HEK293T (cell line): ENCODE results near the gene TSPAN9.

Experiments used
- CTCF ChIA-PET: fragments of 350-600 bp; formaldehyde crosslinking; extraction: SDS; loops from one replicate; lab custom pipeline; 2021; ENCODE audit warnings: antibody characterized with exemption, inconsistent platforms; lab: Yijun Ruan, JAX
- POLR2A ChIA-PET: fragments of 350-600 bp; formaldehyde crosslinking; extraction: SDS; loops from one replicate; lab custom pipeline; 2020; ENCODE audit warnings: antibody characterized with exemption, inconsistent platforms; lab: Yijun Ruan, JAX
- DNase-seq: peaks from one replicate; pipeline ENCODE4 v3.0.0; 2012; ENCODE audit warnings: mixed read lengths; ENCODE audit errors: extremely low spot score
- ARNT ChIP-seq: fragments of 450-650 bp; IDR thresholded peaks from 2 replicates; pipeline ENCODE4 v1.6.1; 2017; ENCODE audit warnings: mild to moderate bottlenecking
- BHLHE40 ChIP-seq: fragments of 450-650 bp; IDR thresholded peaks from 2 replicates; pipeline ENCODE4 v1.6.1; 2016; ENCODE audit warnings: mild to moderate bottlenecking, moderate library complexity, borderline replicate concordance
- CTBP1 ChIP-seq: fragments of 450-650 bp; IDR thresholded peaks from 2 replicates; pipeline ENCODE4 v1.6.1; 2016; ENCODE audit warnings: borderline replicate concordance
- ELF4 ChIP-seq: fragments of 450-650 bp; IDR thresholded peaks from 2 replicates; pipeline ENCODE4 v1.6.1; 2017; ENCODE audit warnings: antibody characterized with exemption
- FOXA1 ChIP-seq: fragments of 450-650 bp; IDR thresholded peaks from 2 replicates; pipeline ENCODE4 v1.6.1; 2016; ENCODE audit warnings: mild to moderate bottlenecking
- FOXK2 ChIP-seq: fragments of 450-650 bp; IDR thresholded peaks from 2 replicates; pipeline ENCODE4 v1.6.1; 2016; ENCODE audit warnings: mild to moderate bottlenecking
- FOXM1 ChIP-seq: fragments of 450-650 bp; IDR thresholded peaks from 2 replicates; pipeline ENCODE4 v1.6.1; 2017; ENCODE audit warnings: mild to moderate bottlenecking, borderline replicate concordance
- HDGF ChIP-seq: fragments of 450-650 bp; IDR thresholded peaks from 2 replicates; pipeline ENCODE4 v1.6.1; 2017; ENCODE audit warnings: antibody characterized with exemption, borderline replicate concordance
- L3MBTL2 ChIP-seq: fragments of 450-650 bp; conservative IDR thresholded peaks from 2 replicates; pipeline ENCODE4 v1.6.1; 2016; ENCODE audit warnings: mild to moderate bottlenecking
- LEF1 ChIP-seq: fragments of 450-650 bp; IDR thresholded peaks from 2 replicates; pipeline ENCODE4 v1.6.1; 2017; ENCODE audit warnings: mild to moderate bottlenecking, borderline replicate concordance
- NFRKB ChIP-seq: fragments of 450-650 bp; IDR thresholded peaks from 2 replicates; pipeline ENCODE4 v1.6.1; 2016; ENCODE audit warnings: mild to moderate bottlenecking, moderate library complexity
- SP1 ChIP-seq: fragments of 450-650 bp; IDR thresholded peaks from 2 replicates; pipeline ENCODE4 v1.6.1; 2017
- SUZ12 ChIP-seq: fragments of 450-650 bp; IDR thresholded peaks from 2 replicates; pipeline ENCODE4 v1.6.1; 2016; ENCODE audit warnings: mild to moderate bottlenecking
- TARDBP ChIP-seq: fragments of 450-650 bp; IDR thresholded peaks from 2 replicates; pipeline ENCODE4 v1.6.1; 2016
- ZNF384 ChIP-seq: fragments of 450-650 bp; IDR thresholded peaks from 2 replicates; pipeline ENCODE4 v1.6.1; 2016
- TF ChIP-seq, protein P1 (sequence below): fragments of 450-650 bp; IDR thresholded peaks from 2 replicates; pipeline ENCODE4 v1.6.1; 2016

The TSPAN9 gene

DNA sequence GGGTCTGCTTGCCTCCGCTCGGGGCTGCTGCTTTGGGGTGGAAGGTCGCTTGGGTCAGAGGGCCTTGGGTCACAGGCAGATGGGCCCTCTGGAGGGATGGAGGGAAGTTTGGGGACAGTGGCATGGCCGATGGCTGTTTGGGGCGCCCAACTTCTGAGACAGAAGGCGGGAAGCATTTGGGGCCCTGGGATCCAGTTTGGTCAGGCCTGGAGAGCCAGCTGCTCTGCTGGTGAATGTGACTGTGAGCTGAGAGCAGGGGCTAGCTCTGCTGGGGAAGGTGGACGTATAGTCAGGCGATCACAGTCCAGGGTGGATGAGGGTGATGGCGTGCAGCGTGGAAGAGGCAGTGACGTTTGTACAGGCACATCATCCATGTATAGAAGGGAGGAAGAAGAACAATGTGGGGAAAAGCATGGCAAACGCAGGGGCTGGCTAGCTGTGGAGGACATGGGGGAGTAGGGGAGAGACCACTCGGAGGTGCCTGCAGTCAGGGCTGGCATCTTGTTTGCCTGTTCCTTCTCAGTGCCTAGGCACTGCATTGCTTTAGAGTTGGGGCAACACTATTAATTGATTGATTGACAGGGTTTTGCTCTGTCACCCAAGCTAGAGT lies 57.5 kb downstream of the TSPAN9 start:
- no peak for DNase-seq
- POLR2A ChIA-PET = interaction anchor here (0.6 kb wide), 1 partner anchor 67 kb away, joined by 3 read pairs; no protein-coding TSS in a partner anchor
- TF ChIP-seq CTBP1 = no peak
- no peak for TF ChIP-seq L3MBTL2
- no peak for TF ChIP-seq ARNT
- TF ChIP-seq ELF4 = no peak
- TF ChIP-seq SP1 = no peak
- TF ChIP-seq FOXA1 = no peak
- TF ChIP-seq FOXM1 = no peak
- TF ChIP-seq SUZ12 = no peak
- no peak for TF ChIP-seq NFRKB
- TF ChIP-seq FOXK2 = no peak
- TF ChIP-seq TARDBP = no peak
- CTCF ChIA-PET = interaction anchor here (0.6 to 8.6 kb wide), 5 partner anchors 60 to 144 kb away, joined by 3 to 66 read pairs (median 5); no protein-coding TSS in a partner anchor

DNA sequence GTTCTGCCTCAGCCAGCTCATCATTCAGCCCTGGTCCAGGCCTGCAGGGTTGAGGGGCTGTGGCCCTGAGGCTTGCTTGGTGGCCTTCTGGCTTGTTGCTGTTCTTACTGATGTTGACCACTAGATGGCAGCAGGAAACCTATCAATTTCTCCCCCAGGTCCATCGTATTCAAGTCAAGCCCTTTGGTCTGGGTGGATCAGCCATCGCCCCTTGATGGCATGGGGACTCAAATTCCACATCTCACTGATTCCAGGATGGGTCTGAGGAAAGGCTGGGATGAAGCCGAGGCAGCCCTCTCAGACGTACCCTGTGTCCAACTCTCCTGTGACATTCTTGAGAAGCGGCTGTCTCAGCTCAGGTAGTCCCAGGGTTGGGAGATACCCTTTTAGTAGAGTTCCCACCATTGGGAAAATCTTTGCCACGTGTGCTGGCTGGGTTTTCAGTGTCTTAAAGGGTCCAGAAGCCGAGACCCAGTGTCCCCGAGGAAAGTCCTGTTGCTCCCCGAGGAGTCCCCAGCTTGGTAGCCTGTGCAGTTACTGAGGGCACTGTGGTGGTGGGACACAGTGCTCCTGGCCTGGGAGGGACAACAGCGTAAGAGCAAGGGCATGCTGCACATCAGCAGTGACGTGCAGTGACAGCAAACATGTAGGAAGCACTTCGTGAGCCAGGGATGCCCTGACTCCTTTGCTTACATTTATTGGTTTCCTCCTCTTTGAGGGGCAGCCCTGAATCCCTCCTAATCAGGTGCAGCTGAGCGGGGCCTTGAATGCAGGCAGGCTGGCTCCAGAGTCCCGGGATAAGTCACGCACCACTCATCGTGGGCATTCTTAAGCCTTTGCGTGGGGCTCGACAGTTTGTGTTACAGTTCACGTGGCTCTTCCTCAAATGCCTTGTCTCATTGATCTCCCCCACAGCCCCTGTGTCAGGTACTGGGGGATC lies 58.6 kb downstream of the TSPAN9 start:
- TF ChIP-seq LEF1 = no peak
- TF ChIP-seq HDGF = no peak
- no peak for TF ChIP-seq CTBP1
- no peak for TF ChIP-seq FOXM1
- TF ChIP-seq SP1 = no peak
- no peak for TF ChIP-seq ELF4
- TF ChIP-seq FOXK2 = no peak
- TF ChIP-seq ZNF384 = no peak
- TF ChIP-seq TARDBP = no peak
- no peak for TF ChIP-seq BHLHE40
- TF ChIP-seq SUZ12 = no peak
- peak; percentile 88 for DNase-seq
- ChIA-PET CTCF (interaction anchor here (0.6 to 8.6 kb wide), 6 partner anchors 16 to 143 kb away, joined by 3 to 66 read pairs (median 4); no protein-coding TSS in a partner anchor), POLR2A (interaction anchor here (0.6 kb wide), 1 partner anchor 66 kb away, joined by 3 read pairs; no protein-coding TSS in a partner anchor)

DNA sequence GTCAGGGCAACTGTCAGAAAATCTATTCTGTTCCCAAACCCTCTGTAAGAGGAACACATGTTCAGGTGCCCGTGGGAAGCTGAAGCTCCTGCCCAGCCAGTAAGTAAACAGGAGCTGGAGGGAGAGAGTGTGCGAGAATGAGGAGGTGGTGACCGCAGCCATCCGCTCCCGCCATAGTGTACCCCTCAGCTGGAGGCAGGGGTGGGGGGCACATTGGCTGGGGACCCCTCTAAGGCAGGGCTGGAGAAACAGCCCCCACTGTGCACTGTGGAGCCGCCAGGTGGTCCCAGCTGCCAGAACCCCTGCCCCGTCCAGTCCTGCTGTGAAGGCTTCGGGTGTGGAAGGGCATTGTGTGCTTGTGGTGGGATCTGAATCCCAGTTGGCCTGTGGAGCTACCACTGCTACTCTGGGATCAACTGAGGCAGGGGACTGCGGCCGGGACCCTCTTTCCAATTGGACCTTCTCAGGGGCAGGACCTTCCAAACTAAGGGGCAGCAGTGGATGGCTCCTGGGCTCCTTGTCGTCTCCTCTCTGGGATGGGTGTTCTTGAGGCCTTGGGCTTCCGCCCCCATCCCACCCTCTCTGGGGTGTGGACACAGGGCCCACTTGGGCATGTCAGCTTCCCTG lies 59.6 kb downstream of the TSPAN9 start:
- POLR2A ChIA-PET = no interaction called here

GRCh38 chr12:3137268-3137781 lies 60.1 kb downstream of the TSPAN9 start:
- no peak for DNase-seq
- TF ChIP-seq FOXA1 = no peak
- TF ChIP-seq SP1 = no peak
- TF ChIP-seq SUZ12 = no peak
- TF ChIP-seq LEF1 = no peak
- no peak for TF ChIP-seq FOXM1
- TF ChIP-seq ARNT = no peak
- ChIA-PET CTCF (interaction anchor here (0.5 to 8.6 kb wide), 6 partner anchors 63 to 145 kb away, joined by 3 to 66 read pairs (median 4); no protein-coding TSS in a partner anchor), POLR2A (interaction anchor here (0.6 kb wide), 2 partner anchors 127 to 138 kb away, joined by 3 read pairs; no protein-coding TSS in a partner anchor)

More for the DNA sequence above, 59.6 kb downstream of the TSPAN9 start:
- no peak for DNase-seq
- CTCF ChIA-PET = interaction anchor here (0.7 to 8.6 kb wide), 4 partner anchors 15 to 145 kb away, joined by 3 to 66 read pairs (median 3); no protein-coding TSS in a partner anchor
- TF ChIP-seq BHLHE40 (no peak), ZNF384 (no peak), ARNT (no peak)

DNA sequence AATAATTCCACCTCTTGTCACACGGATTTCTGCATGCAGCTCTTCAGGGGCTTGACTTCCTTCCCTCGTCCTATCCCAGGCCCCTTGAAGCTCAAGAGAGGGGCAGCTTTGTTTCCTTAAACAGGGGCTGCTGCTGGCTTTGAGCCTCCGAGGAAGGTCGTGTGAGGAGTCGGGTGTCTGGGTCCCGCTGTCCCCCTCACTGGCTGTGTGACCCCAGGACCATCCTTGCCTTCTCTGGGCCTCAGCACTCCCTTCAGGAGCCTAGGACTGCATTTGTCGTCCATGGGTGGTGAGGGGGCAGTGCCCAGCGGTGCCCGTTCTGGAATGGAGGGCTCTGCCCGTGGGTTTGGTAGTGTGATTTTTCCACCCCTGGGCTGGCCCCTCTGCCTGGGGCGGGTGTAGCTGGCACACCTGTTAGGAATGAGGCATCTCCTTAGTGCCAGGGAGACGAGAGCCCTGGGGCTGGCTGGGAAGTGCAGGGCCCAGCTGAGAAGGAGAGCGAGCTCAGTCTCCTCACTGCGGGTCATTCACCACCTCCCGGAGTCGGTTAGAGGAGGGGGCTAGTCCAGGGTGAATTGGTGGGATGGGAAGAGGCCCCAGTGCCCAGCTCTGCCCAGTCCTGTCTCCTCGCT lies 60.8 kb downstream of the TSPAN9 start:
- ChIA-PET POLR2A (interaction anchor here (0.6 kb wide), 2 partner anchors 126 to 137 kb away, joined by 3 read pairs; no protein-coding TSS in a partner anchor), CTCF (interaction anchor here (0.5 to 8.6 kb wide), 5 partner anchors 62 to 137 kb away, joined by 3 to 66 read pairs (median 4); no protein-coding TSS in a partner anchor)
- no peak for TF ChIP-seq FOXK2
- no peak for TF ChIP-seq FOXM1
- no peak for TF ChIP-seq L3MBTL2
- TF ChIP-seq SP1 = no peak
- TF ChIP-seq, protein P1, sequence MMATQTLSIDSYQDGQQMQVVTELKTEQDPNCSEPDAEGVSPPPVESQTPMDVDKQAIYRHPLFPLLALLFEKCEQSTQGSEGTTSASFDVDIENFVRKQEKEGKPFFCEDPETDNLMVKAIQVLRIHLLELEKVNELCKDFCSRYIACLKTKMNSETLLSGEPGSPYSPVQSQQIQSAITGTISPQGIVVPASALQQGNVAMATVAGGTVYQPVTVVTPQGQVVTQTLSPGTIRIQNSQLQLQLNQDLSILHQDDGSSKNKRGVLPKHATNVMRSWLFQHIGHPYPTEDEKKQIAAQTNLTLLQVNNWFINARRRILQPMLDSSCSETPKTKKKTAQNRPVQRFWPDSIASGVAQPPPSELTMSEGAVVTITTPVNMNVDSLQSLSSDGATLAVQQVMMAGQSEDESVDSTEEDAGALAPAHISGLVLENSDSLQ = no peak
- no peak for TF ChIP-seq FOXA1
- no peak for TF ChIP-seq TARDBP
- no peak for DNase-seq

- TF ChIP-seq BHLHE40 = no peak
- no peak for TF ChIP-seq LEF1
- TF ChIP-seq, protein P1 = no peak
- no peak for TF ChIP-seq HDGF
- no peak for TF ChIP-seq TARDBP
- TF ChIP-seq FOXM1 = no peak
- no peak for TF ChIP-seq L3MBTL2
- no peak for TF ChIP-seq SP1
- TF ChIP-seq FOXA1 = no peak
- no peak for TF ChIP-seq ZNF384
- TF ChIP-seq FOXK2 = no peak
- no peak for TF ChIP-seq CTBP1
- TF ChIP-seq ARNT = no peak
- TF ChIP-seq NFRKB = no peak
- no peak for TF ChIP-seq ELF4
- TF ChIP-seq SUZ12 = no peak
- ChIA-PET POLR2A (no interaction called here), CTCF (interaction anchor here (0.6 to 8.6 kb wide), 7 partner anchors 14 to 285 kb away, joined by 3 to 66 read pairs (median 3); no protein-coding TSS in a partner anchor)
- DNase-seq = no peak
Observed at GRCh38 chr12:3138941-3139511, 61.8 kb downstream of the TSPAN9 start.
